22Rv1 (cell line): ENCODE measurements around the gene OR8G5.

Experiments used
- H3K27ac ChIP-seq: fragments of 450-650 bp; 2 replicates; pipeline ENCODE4 v1.5.1; 2017
- CTCF ChIP-seq: fragments of 450-650 bp; IDR thresholded peaks from 2 replicates; pipeline ENCODE4 v1.5.1; 2017; ENCODE audit warnings: mild to moderate bottlenecking
- ZFX ChIP-seq: fragments of 450-650 bp; IDR thresholded peaks from 2 replicates; pipeline ENCODE4 v1.6.1; 2017; ENCODE audit warnings: antibody characterized with exemption, borderline replicate concordance

The OR8G5 gene

GRCh38 chr11:124296016-124296415 lies 39.8 kb downstream of the OR8G5 start:
- H3K27ac ChIP-seq = no peak overlapping the region
- no peak for TF ChIP-seq CTCF
- no peak for TF ChIP-seq ZFX

DNA sequence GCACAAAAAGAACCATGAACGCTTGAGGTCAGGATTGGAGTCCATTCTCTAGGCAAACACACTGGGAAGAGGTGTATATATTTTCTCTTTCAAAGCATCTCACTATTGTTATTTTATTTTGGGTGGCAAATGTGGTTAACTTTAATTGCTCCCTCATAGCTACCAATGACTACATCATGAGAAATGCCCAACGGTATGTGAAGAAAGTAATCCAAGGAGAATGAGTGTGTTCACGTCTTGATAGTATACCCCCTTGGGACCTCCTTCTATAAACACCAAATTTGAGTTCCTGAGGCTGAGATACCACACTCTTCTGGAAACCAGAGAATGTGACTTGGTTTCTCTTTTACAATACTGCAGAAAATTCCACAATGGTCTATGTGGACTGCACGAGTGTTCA lies 41.7 kb downstream of the OR8G5 start:
- H3K27ac ChIP-seq = no peak overlapping the region
- TF ChIP-seq ZFX (no peak), CTCF (no peak)

DNA sequence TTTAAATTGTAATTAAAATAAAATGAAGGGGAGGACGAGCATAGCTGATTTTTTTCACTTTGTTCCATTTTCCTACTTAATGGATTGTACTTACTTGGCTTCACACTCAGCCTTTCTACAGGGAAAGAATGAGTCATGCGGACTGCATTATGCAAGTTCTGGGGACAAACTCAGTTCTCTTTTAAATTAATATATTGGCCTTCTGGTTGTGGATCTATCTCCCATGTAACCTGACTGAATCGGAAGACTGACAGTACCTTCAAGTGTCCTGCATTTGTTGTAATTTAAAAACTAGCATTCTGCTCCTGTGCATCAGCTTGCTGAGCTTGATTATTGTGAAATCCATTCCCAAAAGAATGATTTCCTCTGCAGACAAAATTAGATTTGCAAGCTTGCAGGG lies 45.4 kb downstream of the OR8G5 start:
- TF ChIP-seq ZFX = no peak
- no peak for TF ChIP-seq CTCF
- H3K27ac ChIP-seq = no peak overlapping the region

DNA sequence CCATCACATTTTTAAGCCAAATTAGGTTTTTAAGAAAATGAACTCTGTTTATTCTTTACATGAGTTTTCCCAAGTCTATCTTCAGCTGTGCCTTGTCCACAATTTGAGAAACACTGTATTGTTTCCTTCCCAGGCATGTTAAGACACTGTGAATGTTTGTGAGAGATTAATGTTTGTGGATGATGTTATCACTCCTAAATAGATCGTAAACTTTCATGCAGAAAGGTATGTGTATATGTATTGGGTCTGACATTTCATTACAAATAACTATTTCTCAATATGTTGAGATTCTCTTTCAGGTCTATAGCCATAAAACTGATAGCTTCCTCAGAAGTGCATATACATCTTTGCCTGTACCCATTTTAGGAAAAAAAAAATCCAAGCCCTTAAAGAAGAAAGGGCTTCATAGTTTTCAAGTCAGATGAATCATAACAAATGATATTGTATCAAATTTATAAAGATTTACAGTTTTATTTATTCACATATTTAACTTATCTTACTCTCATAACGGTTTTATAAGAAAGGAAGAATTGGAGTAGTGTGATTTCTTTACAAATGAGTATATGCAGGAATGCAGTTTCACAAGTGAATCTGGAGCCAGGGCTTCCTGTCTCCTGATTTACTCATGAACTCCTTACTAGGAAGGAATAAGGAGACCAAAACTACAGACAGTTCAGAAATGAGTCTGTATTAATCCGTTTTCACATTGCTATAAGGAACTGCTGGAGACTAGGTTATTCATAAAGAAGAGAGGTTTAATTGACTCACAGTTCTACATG lies 46.4 kb downstream of the OR8G5 start:
- H3K27ac ChIP-seq = no peak overlapping the region
- TF ChIP-seq CTCF = no peak
- no peak for TF ChIP-seq ZFX

GRCh38 chr11:124307093-124307492 lies 50.9 kb downstream of the OR8G5 start:
- H3K27ac ChIP-seq = no peak overlapping the region
- TF ChIP-seq CTCF (no peak), ZFX (no peak)

DNA sequence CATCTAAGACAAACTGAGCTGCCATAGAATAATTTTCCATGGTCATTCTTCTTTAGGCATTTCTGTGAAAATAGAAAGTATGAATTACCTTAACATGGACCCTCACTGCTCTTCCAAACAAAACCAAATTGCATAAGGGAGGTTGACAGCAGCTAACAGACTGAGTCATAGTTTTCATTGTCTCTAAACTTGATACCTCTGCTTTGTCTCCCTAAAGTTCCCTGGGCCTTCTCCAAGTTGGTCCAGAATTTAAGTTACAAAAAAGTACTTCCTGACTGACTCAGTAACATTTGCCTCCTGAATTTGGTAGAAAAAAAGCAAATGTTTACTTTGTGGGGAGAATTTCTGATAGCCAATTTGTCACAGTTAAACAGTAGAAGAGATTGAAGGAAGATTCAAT lies 54.5 kb downstream of the OR8G5 start:
- TF ChIP-seq CTCF (no peak), ZFX (no peak)
- H3K27ac ChIP-seq = no peak overlapping the region

- TF ChIP-seq CTCF (no peak), ZFX (no peak)
- H3K27ac ChIP-seq = no peak overlapping the region
Observed at GRCh38 chr11:124311269-124311668, 55.1 kb downstream of the OR8G5 start.
